Keratinocyte (primary cell): Measurements from ENCODE around the gene CDRT4. TPM values are rescaled to one million over a fixed set of nuclear protein-coding genes. Genes with fewer than 3 reads are reported as not detected.

ENCODE experiments used
- DNase-seq: peaks from one replicate; pipeline ENCODE4 v3.0.0-alpha.2; 2011; ENCODE audit warnings: low read depth, missing footprints, low spot score
- FAIRE-seq: peaks from 2 replicates; lab custom pipeline; 2011; peaks lifted over from hg19 to GRCh38; lab: Jason Lieb, UNC
- H2AFZ ChIP-seq: 2 replicates; pipeline ENCODE4 v1.6.0; 2012; ENCODE audit warnings: low read length, control low read depth, inconsistent platforms; ENCODE audit not compliant: control insufficient read depth
- H3K27ac ChIP-seq: 2 replicates; pipeline ENCODE4 v1.5.1; 2011; ENCODE audit warnings: low read length; ENCODE audit not compliant: control insufficient read depth, insufficient read depth
- H3K27me3 ChIP-seq: 3 replicates; pipeline ENCODE4 v1.6.0; 2011; ENCODE audit warnings: low read length; ENCODE audit not compliant: control insufficient read depth, insufficient read depth; ENCODE audit errors: extremely low read depth
- H3K36me3 ChIP-seq, 2 experiments: 2 replicates in 1 of 2; 3 replicates in 1 of 2; pipeline ENCODE4 v1.5.1; 2011; ENCODE audit warnings: low read length in 2 of 2, mild to moderate bottlenecking in 1 of 2; ENCODE audit not compliant: control insufficient read depth in 2 of 2, insufficient read depth in 2 of 2; ENCODE audit errors: extremely low read depth in 1 of 2
- H3K4me1 ChIP-seq: 3 replicates; pipeline ENCODE4 v1.5.1; 2011; ENCODE audit warnings: low read length; ENCODE audit not compliant: control insufficient read depth, insufficient read depth; ENCODE audit errors: extremely low read depth
- H3K4me2 ChIP-seq: 3 replicates; pipeline ENCODE4 v1.6.0; 2011; ENCODE audit warnings: low read depth, low read length; ENCODE audit not compliant: control insufficient read depth, insufficient read depth; ENCODE audit errors: extremely low read depth
- H3K4me3 ChIP-seq, 3 experiments: fragments of 200-600 bp in 1 of 3; sonication (generic) in 1 of 3; 2 replicates in 2 of 3; 3 replicates in 1 of 3; pipeline ENCODE4 v1.5.1; 2011 to 2016; ENCODE audit warnings: low read length in 3 of 3, mild to moderate bottlenecking in 3 of 3, control low read depth in 2 of 3, inconsistent platforms in 1 of 3, low read depth in 1 of 3, mixed read lengths in 1 of 3, mixed run types in 1 of 3, moderate library complexity in 1 of 3; ENCODE audit not compliant: control insufficient read depth in 2 of 3, insufficient read depth in 2 of 3; ENCODE audit errors: extremely low read depth in 1 of 3
- H3K79me2 ChIP-seq: 2 replicates; pipeline ENCODE4 v1.6.0; 2012; ENCODE audit warnings: low read length; ENCODE audit not compliant: control insufficient read depth, insufficient read depth
- H3K9ac ChIP-seq: 3 replicates; pipeline ENCODE4 v1.6.0; 2011; ENCODE audit warnings: low read length; ENCODE audit not compliant: control insufficient read depth, insufficient read depth; ENCODE audit errors: extremely low read depth
- H3K9me1 ChIP-seq: 3 replicates; pipeline ENCODE4 v1.6.0; 2011; ENCODE audit warnings: low read length; ENCODE audit not compliant: control insufficient read depth, insufficient read depth; ENCODE audit errors: extremely low read depth
- H3K9me3 ChIP-seq: 2 replicates; pipeline ENCODE4 v1.5.1; 2012; ENCODE audit warnings: low read depth, low read length; ENCODE audit not compliant: control insufficient read depth
- H4K20me1 ChIP-seq: 3 replicates; pipeline ENCODE4 v1.6.0; 2011; ENCODE audit warnings: low read length; ENCODE audit not compliant: control insufficient read depth, insufficient read depth; ENCODE audit errors: extremely low read depth
- EZH2 ChIP-seq: IDR thresholded peaks from one replicate; pipeline ENCODE4 v1.6.1; 2012; ENCODE audit warnings: inconsistent platforms, mild to moderate bottlenecking, low read length, moderate library complexity
- dilution Hi-C: fragments of 300-500 bp; cut with MboI; formaldehyde crosslinking; loops from one replicate; pipeline ENCODE4 v1.7.0; 2020; ENCODE audit warnings: low sequenced_read_pairs; ENCODE audit not compliant: extremely low pct_ligation_motif_present
- polyA plus RNA-seq, 5 experiments: library from polyadenylated mRNA; depleted of rRNA in 3 of 5; stranded (reverse) in 3 of 5; stranded (forward) in 1 of 5; unstranded in 1 of 5; fragments of >200 nt; gene quantifications; 1 replicate in 1 of 5; 2 replicates in 3 of 5; 3 replicates in 1 of 5; pipeline versions ENCODE4 v1.2.1 to v1.2.3, GENCODE V29; 2011 to 2012; ENCODE audit warnings: missing spikeins in 2 of 5, low read depth in 1 of 5, low replicate concordance in 1 of 5
- TF ChIP-seq, protein P1 (sequence below), 3 experiments: IDR thresholded peaks in 1 of 3; conservative IDR thresholded peaks in 1 of 3; optimal IDR thresholded peaks in 1 of 3; 2 replicates in 2 of 3; 3 replicates in 1 of 3; pipeline versions ENCODE3 to v1.5.1; 2011; ENCODE audit warnings: low read length in 3 of 3, mild to moderate bottlenecking in 3 of 3, moderate library complexity in 2 of 3, control low read depth in 1 of 3, inconsistent platforms in 1 of 3; ENCODE audit not compliant: insufficient read depth in 2 of 3; ENCODE audit errors: extremely low read depth in 1 of 3

Gene CDRT4
- polyA plus RNA-seq, 1 donor (not counting 4 experiments of a cell fraction or from before 2014, with no cell fraction given), result 0.93 TPM

DNA sequence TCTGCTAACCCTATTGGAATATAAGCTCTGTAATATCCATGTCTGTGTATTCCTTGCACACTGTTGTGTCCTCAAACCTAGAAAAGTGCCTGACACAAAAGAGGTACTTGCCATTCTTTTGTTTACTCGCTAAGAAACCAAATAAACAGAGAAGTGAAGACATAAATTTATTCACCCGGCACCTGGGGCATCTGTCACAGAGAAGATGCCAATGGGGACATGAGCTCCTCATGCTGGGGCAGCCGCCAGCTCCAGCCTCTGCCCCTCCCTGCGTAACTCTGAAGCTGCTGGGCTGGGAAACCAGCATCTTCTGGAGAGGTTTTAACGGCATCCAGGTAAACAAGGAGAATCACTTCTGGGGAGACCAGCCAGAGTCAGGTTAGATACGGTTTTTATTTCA lies 15.1 kb upstream of the CDRT4 start:
- H3K9me3 ChIP-seq, result no peaks in the 10 kb centered on the region
- H3K27ac ChIP-seq, result no peak overlapping the region
- H3K4me3 ChIP-seq, result no peak overlapping the region
- dilution Hi-C loops, result no loop called here
- no peaks in the 10 kb centered on the region for H4K20me1 ChIP-seq
- H2AFZ ChIP-seq, result no peak overlapping the region
- no peaks in the 10 kb centered on the region for H3K27me3 ChIP-seq
- H3K9ac ChIP-seq, result no peak overlapping the region
- H3K79me2 ChIP-seq, result no peaks in the 10 kb centered on the region
- FAIRE-seq, result no peak
- no peaks in the 10 kb centered on the region for H3K9me1 ChIP-seq
- TF ChIP-seq, protein P1, sequence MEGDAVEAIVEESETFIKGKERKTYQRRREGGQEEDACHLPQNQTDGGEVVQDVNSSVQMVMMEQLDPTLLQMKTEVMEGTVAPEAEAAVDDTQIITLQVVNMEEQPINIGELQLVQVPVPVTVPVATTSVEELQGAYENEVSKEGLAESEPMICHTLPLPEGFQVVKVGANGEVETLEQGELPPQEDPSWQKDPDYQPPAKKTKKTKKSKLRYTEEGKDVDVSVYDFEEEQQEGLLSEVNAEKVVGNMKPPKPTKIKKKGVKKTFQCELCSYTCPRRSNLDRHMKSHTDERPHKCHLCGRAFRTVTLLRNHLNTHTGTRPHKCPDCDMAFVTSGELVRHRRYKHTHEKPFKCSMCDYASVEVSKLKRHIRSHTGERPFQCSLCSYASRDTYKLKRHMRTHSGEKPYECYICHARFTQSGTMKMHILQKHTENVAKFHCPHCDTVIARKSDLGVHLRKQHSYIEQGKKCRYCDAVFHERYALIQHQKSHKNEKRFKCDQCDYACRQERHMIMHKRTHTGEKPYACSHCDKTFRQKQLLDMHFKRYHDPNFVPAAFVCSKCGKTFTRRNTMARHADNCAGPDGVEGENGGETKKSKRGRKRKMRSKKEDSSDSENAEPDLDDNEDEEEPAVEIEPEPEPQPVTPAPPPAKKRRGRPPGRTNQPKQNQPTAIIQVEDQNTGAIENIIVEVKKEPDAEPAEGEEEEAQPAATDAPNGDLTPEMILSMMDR (optimal IDR thresholded peaks at IDR 0.05 in 1 of 3, IDR thresholded peaks at IDR 0.05 in 1 of 3, conservative IDR thresholded peaks at IDR 0.05 in 1 of 3; ENCODE audit: extremely low read depth in 1 of 3, insufficient read depth in 2 of 3, low read length in 3 of 3), result no peak
- no peak for TF ChIP-seq EZH2
- H3K36me3 ChIP-seq, result peaks cover 0 to 2% of the 10 kb centered on the region in 2 experiments
- H3K4me1 ChIP-seq, result peaks cover 6% of the 10 kb centered on the region
- H3K4me2 ChIP-seq, result no peak overlapping the region
- DNase-seq, result no peak

DNA sequence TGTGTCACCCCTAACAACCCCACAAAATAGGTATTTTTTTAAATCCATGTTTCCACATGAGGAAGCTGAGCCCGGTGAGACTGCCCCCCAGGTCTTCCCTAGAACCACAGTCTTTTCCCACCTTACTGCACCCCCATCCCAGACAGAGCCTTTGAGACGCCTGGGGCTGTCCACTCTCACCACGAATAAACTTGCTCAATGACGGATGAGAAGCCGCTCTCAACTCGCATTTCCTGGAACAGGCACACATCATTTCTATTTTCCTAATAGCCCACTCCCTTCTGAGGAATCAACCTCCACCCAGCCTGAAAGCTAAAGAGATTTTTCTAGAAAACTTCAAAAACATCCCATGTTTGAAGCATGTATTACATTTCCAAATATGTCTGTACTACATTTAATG lies 14.1 kb upstream of the CDRT4 start:
- no peak for FAIRE-seq
- no peaks in the 10 kb centered on the region for H3K9me1 ChIP-seq
- H2AFZ ChIP-seq, result no peak overlapping the region
- H3K9ac ChIP-seq, result no peak overlapping the region
- H3K9me3 ChIP-seq, result no peaks in the 10 kb centered on the region
- H3K4me3 ChIP-seq, result no peak overlapping the region
- dilution Hi-C loops, result no loop called here
- no peak overlapping the region for H3K4me2 ChIP-seq
- no peaks in the 10 kb centered on the region for H4K20me1 ChIP-seq
- no peak for DNase-seq
- peaks cover 6% of the 10 kb centered on the region for H3K4me1 ChIP-seq
- H3K79me2 ChIP-seq, result no peaks in the 10 kb centered on the region
- no peaks in the 10 kb centered on the region for H3K27me3 ChIP-seq
- H3K27ac ChIP-seq, result no peak overlapping the region
- H3K36me3 ChIP-seq, result peaks cover 0 to 2% of the 10 kb centered on the region in 2 experiments
- TF ChIP-seq, protein P1 (optimal IDR thresholded peaks at IDR 0.05 in 1 of 3, IDR thresholded peaks at IDR 0.05 in 1 of 3, conservative IDR thresholded peaks at IDR 0.05 in 1 of 3; ENCODE audit: extremely low read depth in 1 of 3, insufficient read depth in 2 of 3, low read length in 3 of 3), result no peak
- no peak for TF ChIP-seq EZH2
